WI38 (cell line): ENCODE measurements around the gene TENM4.

Source experiments
- H3K4me3 ChIP-seq: 2 replicates; pipeline ENCODE4 v1.5.1; 2011; ENCODE audit warnings: low read depth, mild to moderate bottlenecking, control low read depth, low read length
- CTCF ChIP-seq: IDR thresholded peaks from 2 replicates; pipeline ENCODE4 v1.5.1; 2012; ENCODE audit warnings: low read depth, mild to moderate bottlenecking, control low read depth, low read length

Gene TENM4

GRCh38 chr11:78652843-78653239 is 788.0 kb downstream of the TENM4 start:
- H3K4me3 ChIP-seq, result no peak overlapping the region
- TF ChIP-seq CTCF, result no peak

- no peak for TF ChIP-seq CTCF
- H3K4me3 ChIP-seq, result no peak overlapping the region
Observed at GRCh38 chr11:78651923-78652842, 788.6 kb downstream of the TENM4 start.

GRCh38 chr11:78651136-78651775 is 789.6 kb downstream of the TENM4 start:
- H3K4me3 ChIP-seq, result no peak overlapping the region
- no peak for TF ChIP-seq CTCF

- no peak for TF ChIP-seq CTCF
Observed at GRCh38 chr11:78649361-78650215, 791.2 kb downstream of the TENM4 start.

GRCh38 chr11:78647986-78648875 is 792.6 kb downstream of the TENM4 start:
- no peak overlapping the region for H3K4me3 ChIP-seq
- no peak for TF ChIP-seq CTCF

More at GRCh38 chr11:78649361-78650215, 791.2 kb downstream of the TENM4 start:
- no peak overlapping the region for H3K4me3 ChIP-seq

- H3K4me3 ChIP-seq, result no peak overlapping the region
- no peak for TF ChIP-seq CTCF
Observed at GRCh38 chr11:78647266-78647915, 793.4 kb downstream of the TENM4 start.
